Neural cell (in vitro differentiated cells): ENCODE results near the gene HYAL1. TPM values are rescaled to one million over a fixed set of nuclear protein-coding genes. Genes with fewer than 3 reads are reported as not detected.

ENCODE experiments used
- H2AFZ ChIP-seq: fragments of 200-600, 300-800 bp; sonication (generic), shearing (Covaris generic); 2 replicates; pipeline ENCODE4 v1.6.0; 2014; ENCODE audit warnings: low read depth, mild to moderate bottlenecking, antibody characterized with exemption, low read length, moderate library complexity
- H3F3A ChIP-seq: fragments of 200-600 bp; shearing (Covaris generic); 2 replicates; pipeline ENCODE4 v1.6.1; 2016; ENCODE audit warnings: mild to moderate bottlenecking, moderate library complexity, mixed read lengths, antibody characterized with exemption, low read length; ENCODE audit not compliant: insufficient read depth, poor library complexity, severe bottlenecking
- H3K27ac ChIP-seq: fragments of 200-600, 300-800 bp; sonication (generic), shearing (Covaris generic); 2 replicates; pipeline ENCODE4 v1.5.1; 2014; ENCODE audit warnings: mild to moderate bottlenecking, low read length, moderate library complexity
- H3K27me3 ChIP-seq: fragments of 300-800, 200-600 bp; sonication (generic), shearing (Covaris generic); 2 replicates; pipeline ENCODE4 v1.6.0; 2014; ENCODE audit warnings: mild to moderate bottlenecking, low read depth, low read length, moderate library complexity; ENCODE audit not compliant: insufficient read depth
- H3K36me3 ChIP-seq: fragments of 300-800, 200-600 bp; sonication (generic), shearing (Covaris generic); 2 replicates; pipeline ENCODE4 v1.5.1; 2014; ENCODE audit warnings: mild to moderate bottlenecking, antibody characterized with exemption, low read length, moderate library complexity; ENCODE audit not compliant: insufficient read depth
- H3K4me2 ChIP-seq: fragments of 300-800, 200-600 bp; sonication (generic), shearing (Covaris generic); 2 replicates; pipeline ENCODE4 v1.6.0; 2014; ENCODE audit warnings: mild to moderate bottlenecking, low read length
- H3K4me3 ChIP-seq: fragments of 300-800, 200-600 bp; sonication (generic), shearing (Covaris generic); 2 replicates; pipeline ENCODE4 v1.5.1; 2014; ENCODE audit warnings: mild to moderate bottlenecking, low read length, moderate library complexity
- H3K79me2 ChIP-seq: fragments of 200-600 bp; shearing (Covaris generic); replicated peaks from 2 replicates; pipeline ENCODE4 v1.6.0; 2014; ENCODE audit warnings: mild to moderate bottlenecking, low read length, moderate library complexity; ENCODE audit not compliant: insufficient read depth
- H3K9ac ChIP-seq: fragments of 300-800, 200-600 bp; sonication (generic), shearing (Covaris generic); 2 replicates; pipeline ENCODE4 v1.6.1; 2016; ENCODE audit warnings: mild to moderate bottlenecking, low read length, mixed read lengths
- H3K9me2 ChIP-seq: fragments of 200-600 bp; shearing (Covaris generic); 2 replicates; pipeline ENCODE4 v1.6.1; 2016; ENCODE audit warnings: mild to moderate bottlenecking, low read length, mixed read lengths; ENCODE audit not compliant: insufficient read depth
- H3K9me3 ChIP-seq: fragments of 200-600, 300-800 bp; sonication (generic), shearing (Covaris generic); 2 replicates; pipeline ENCODE4 v1.6.1; 2016; ENCODE audit warnings: mild to moderate bottlenecking, mixed run types, low read length, moderate library complexity, mixed read lengths
- H4K20me1 ChIP-seq: fragments of 200-600 bp; shearing (Covaris generic); 2 replicates; pipeline ENCODE4 v1.6.1; 2016; ENCODE audit warnings: mild to moderate bottlenecking, mixed run types; ENCODE audit not compliant: insufficient read depth
- EP300 ChIP-seq: fragments of 450-650 bp; conservative IDR thresholded peaks from 2 replicates; pipeline ENCODE4 v1.6.1; 2014; ENCODE audit warnings: antibody characterized with exemption, mild to moderate bottlenecking, moderate library complexity; ENCODE audit not compliant: poor library complexity, severe bottlenecking
- EZH2 ChIP-seq: fragments of 200-600, 300-800 bp; shearing (Covaris generic), sonication (generic); IDR thresholded peaks from 2 replicates; pipeline ENCODE4 v1.6.1; 2014; ENCODE audit warnings: antibody characterized with exemption, low read length, borderline replicate concordance, mild to moderate bottlenecking; ENCODE audit not compliant: insufficient read depth, poor library complexity, severe bottlenecking
- MXI1 ChIP-seq: fragments of 450-650 bp; conservative IDR thresholded peaks from 2 replicates; pipeline ENCODE4 v1.6.1; 2014; ENCODE audit warnings: antibody characterized with exemption, mild to moderate bottlenecking; ENCODE audit not compliant: poor library complexity, severe bottlenecking
- POLR2AphosphoS5 ChIP-seq: IDR thresholded peaks from 2 replicates; pipeline ENCODE4 v1.6.1; 2012
- RAD21 ChIP-seq: fragments of 450-650 bp; conservative IDR thresholded peaks from 2 replicates; pipeline ENCODE4 v1.6.1; 2014; ENCODE audit warnings: antibody characterized with exemption, mild to moderate bottlenecking, moderate library complexity
- REST ChIP-seq: IDR thresholded peaks from 2 replicates; pipeline ENCODE4 v1.6.1; 2012; ENCODE audit warnings: borderline replicate concordance
- SMC3 ChIP-seq: fragments of 450-650 bp; conservative IDR thresholded peaks from 2 replicates; pipeline ENCODE4 v1.6.1; 2014; ENCODE audit warnings: antibody characterized with exemption, mild to moderate bottlenecking, moderate library complexity; ENCODE audit not compliant: poor library complexity
- TAF1 ChIP-seq: IDR thresholded peaks from 2 replicates; pipeline ENCODE4 v1.6.1; 2012; ENCODE audit warnings: low read depth
- polyA plus RNA-seq: library from polyadenylated mRNA; depleted of rRNA; stranded (reverse); fragments of >200 nt; gene quantifications from 2 replicates; pipeline ENCODE4 v1.2.3, GENCODE V29; 2014
- TF ChIP-seq, protein P1 (sequence below): fragments of 450-650 bp; IDR thresholded peaks from 2 replicates; pipeline ENCODE4 v1.5.1; 2014; ENCODE audit warnings: antibody characterized with exemption, mild to moderate bottlenecking, moderate library complexity; ENCODE audit not compliant: poor library complexity, severe bottlenecking

The HYAL1 gene
- polyA plus RNA-seq, 1 donor from 2014 or later, result 2.2 TPM

GRCh38 chr3:50298836-50299637 is 4.3 kb downstream of the HYAL1 start, which contains the start of the genes HYAL3 and NAA80:
HYAL3 (minus strand) TSS chr3:50299405; CDS start chr3:50295602, 3,803 bp downstream.
NAA80 (minus strand) TSS chr3:50299405; CDS start chr3:50297463, 1,942 bp downstream.
- H3K36me3 ChIP-seq, result no peaks in the 10 kb centered on the region
- peak within 1 kb of the TSS; percentile 65 for H2AFZ ChIP-seq
- no peaks in the 10 kb centered on the region for H3F3A ChIP-seq
- H4K20me1 ChIP-seq, result no peaks in the 10 kb centered on the region
- H3K9me3 ChIP-seq, result no peaks in the 10 kb centered on the region
- H3K9ac ChIP-seq, result peak within 1 kb of the TSS; percentile 86
- H3K27me3 ChIP-seq, result no peaks in the 10 kb centered on the region
- H3K4me2 ChIP-seq, result peak within 1 kb of the TSS; percentile 80
- peak within 1 kb of the TSS; percentile 78 for H3K4me3 ChIP-seq
- H3K27ac ChIP-seq, result peak within 1 kb of the TSS; percentile 68
- no peaks in the 10 kb centered on the region for H3K9me2 ChIP-seq
- no peak for TF ChIP-seq EP300
- TF ChIP-seq, protein P1, sequence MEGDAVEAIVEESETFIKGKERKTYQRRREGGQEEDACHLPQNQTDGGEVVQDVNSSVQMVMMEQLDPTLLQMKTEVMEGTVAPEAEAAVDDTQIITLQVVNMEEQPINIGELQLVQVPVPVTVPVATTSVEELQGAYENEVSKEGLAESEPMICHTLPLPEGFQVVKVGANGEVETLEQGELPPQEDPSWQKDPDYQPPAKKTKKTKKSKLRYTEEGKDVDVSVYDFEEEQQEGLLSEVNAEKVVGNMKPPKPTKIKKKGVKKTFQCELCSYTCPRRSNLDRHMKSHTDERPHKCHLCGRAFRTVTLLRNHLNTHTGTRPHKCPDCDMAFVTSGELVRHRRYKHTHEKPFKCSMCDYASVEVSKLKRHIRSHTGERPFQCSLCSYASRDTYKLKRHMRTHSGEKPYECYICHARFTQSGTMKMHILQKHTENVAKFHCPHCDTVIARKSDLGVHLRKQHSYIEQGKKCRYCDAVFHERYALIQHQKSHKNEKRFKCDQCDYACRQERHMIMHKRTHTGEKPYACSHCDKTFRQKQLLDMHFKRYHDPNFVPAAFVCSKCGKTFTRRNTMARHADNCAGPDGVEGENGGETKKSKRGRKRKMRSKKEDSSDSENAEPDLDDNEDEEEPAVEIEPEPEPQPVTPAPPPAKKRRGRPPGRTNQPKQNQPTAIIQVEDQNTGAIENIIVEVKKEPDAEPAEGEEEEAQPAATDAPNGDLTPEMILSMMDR, result peak; percentile 73
- TF ChIP-seq POLR2AphosphoS5, result peak; percentile 88
- no peak for TF ChIP-seq EZH2
- TF ChIP-seq SMC3, result peak; percentile 45
- TF ChIP-seq TAF1, result peak; percentile 45
- TF ChIP-seq MXI1, result peak; percentile 90
- TF ChIP-seq RAD21, result no peak
- no peak for TF ChIP-seq REST
- H3K79me2 ChIP-seq, result no peaks in the 10 kb centered on the region

DNA sequence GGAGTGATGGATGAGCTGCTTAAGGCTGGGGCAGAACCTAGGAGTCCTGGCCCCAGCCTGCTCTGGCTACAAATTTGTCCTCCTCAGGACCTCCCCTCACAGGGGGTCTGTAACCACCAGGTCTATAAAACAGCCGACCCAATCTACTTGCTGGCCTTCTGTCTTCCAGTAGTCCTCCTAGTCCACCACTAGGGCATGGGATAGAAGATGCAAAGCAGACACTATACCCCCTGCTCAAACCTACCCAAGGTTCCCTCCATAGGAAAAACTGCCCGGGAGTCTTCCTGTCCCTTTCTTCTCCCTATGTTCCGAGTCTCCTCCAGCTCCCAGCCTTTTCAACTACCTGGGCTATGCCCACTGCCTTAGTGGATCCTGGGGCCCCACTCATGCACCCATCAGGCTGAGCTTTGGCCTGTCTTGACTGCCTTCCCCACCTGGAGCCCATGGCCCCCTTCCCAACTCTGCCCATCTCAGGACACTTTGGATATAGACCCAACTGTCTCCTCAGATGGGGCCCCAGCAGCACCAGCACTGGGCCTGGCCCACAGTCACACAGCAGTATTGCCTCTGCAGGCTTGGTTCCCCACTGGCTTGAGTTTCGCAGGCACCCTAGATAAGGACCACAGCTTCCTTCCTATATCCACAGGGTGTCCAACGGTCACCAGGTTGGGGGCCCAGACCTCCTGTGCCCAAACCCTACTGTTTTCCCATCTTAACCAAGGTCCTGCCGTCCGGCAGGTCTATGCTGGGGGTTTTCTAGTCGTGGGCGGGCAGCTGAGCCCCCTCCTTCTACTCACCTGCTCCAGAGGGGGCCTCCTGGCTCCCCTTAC is 5.3 kb downstream of the HYAL1 start:
- Histone ChIP-seq H3K4me2 (peak overlapping the region; percentile 80), H3K36me3 (no peaks in the 10 kb centered on the region), H3K79me2 (no peaks in the 10 kb centered on the region), H3K9me3 (no peaks in the 10 kb centered on the region), H3F3A (no peaks in the 10 kb centered on the region), H3K27me3 (no peaks in the 10 kb centered on the region), H3K27ac (peak overlapping the region; percentile 68), H2AFZ (no peak overlapping the region), H4K20me1 (no peaks in the 10 kb centered on the region), H3K4me3 (peak overlapping the region; percentile 78), H3K9ac (peak overlapping the region; percentile 86), H3K9me2 (no peaks in the 10 kb centered on the region)
- TF ChIP-seq MXI1 (no peak), REST (no peak), TAF1 (no peak), SMC3 (no peak), EP300 (no peak), EZH2 (no peak), RAD21 (no peak), POLR2AphosphoS5 (no peak)
- TF ChIP-seq, protein P1, result no peak
